Right forelimb (tissue), 1 donor: ENCODE data around the gene TINAGL1.

Experiments used
- DNase-seq: peaks from one replicate; pipeline ENCODE4 v3.0.0-alpha.2; 2018

TINAGL1 gene

DNA sequence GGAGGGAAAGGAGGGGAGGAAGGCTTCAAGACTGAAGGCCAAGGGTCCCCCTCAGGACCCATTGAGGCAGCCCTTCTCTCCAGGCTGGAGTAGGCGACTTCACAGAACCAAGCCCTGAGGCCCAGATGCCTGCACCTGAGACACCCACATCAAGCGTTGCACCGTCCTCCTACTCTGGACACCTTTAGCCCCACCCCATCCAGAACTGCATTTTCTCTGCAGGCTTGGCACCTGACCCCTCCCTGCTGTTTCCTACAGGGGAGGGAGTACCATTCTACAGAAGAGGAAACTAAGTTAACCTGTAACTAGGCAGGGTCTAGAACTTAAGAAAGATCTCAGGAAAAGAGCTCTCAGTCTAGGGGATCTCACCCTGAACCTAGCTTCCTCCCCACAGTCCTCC lies 56.3 kb downstream of the TINAGL1 start:
- DNase-seq = no peak

DNA sequence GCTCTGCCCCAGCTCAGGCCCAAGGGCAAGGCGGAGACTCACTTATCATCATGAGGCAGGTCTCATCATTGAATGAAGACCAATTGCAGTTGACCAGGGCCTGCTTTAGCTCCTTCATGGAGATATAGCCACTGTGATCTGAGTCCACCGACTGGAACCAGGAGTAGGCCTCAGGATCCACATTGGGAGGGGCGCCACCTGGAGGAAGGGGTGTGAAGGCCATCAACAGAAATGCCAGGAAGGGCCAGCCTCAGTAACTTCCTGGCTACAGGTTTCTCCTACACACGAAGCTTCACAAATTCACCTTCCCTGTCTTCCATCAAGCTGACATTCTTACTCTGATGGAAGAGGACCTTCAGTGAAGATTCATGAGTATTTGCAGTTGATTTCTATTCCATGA lies 56.8 kb downstream of the TINAGL1 start:
- DNase-seq = no peak
